ENCODE results near the gene BRIP1. TPM values are rescaled to one million over a fixed set of nuclear protein-coding genes. Genes with fewer than 3 reads are reported as not detected.

Gene BRIP1
- total and polyA plus RNA-seq, 10 donors = 0.41 to 3.7 (median 1.5) TPM

- TF ChIP-seq POLR2AphosphoS5 (IDR thresholded peaks at IDR 0.05) (no peak), CTCF (IDR thresholded peaks at IDR 0.05 in 8 of 11, conservative IDR thresholded peaks at IDR 0.05 in 3 of 11) (no peak), POLR2A (IDR thresholded peaks at IDR 0.05) (no peak)
- WGBS, 5 donors = 74 to 95% (median 79%) methylated on average over 2 of the region's 2 CpGs
- no peak for DNase-seq
- Histone ChIP-seq H3K36me3 (no peaks in the 10 kb centered on the region), H3K4me3 (no peak overlapping the region), H3K4me1 (no peaks in the 10 kb centered on the region), H3K27ac (no peak overlapping the region), H3K27me3 (replicated peaks in 1 of 7) (no peaks in the 10 kb centered on the region), H3K9me3 (peaks cover 0 to 5% (median 0%) of the 10 kb centered on the region in 8 donors)
- intact Hi-C loops (cut with DNase I; ENCODE audit: low total_unique reads) = no loop called here
Measured at GRCh38 chr17:61659437-61659836, 203.9 kb downstream of the BRIP1 start.

GRCh38 chr17:61658183-61658582, 205.1 kb downstream of the BRIP1 start:
- H3K9me3 ChIP-seq = peaks cover 0 to 13% (median 9%) of the 10 kb centered on the region in 8 donors
- H3K36me3 ChIP-seq = no peaks in the 10 kb centered on the region
- H3K27ac ChIP-seq = no peak overlapping the region
- no peaks in the 10 kb centered on the region for H3K4me1 ChIP-seq
- 75 to 91% (median 82%) methylated on average over 2 of the region's 2 CpGs for WGBS, 5 donors
- H3K4me3 ChIP-seq = no peak overlapping the region
- no peak for DNase-seq
- TF ChIP-seq POLR2A (IDR thresholded peaks at IDR 0.05) = no peak
- no peak for TF ChIP-seq CTCF (IDR thresholded peaks at IDR 0.05 in 8 of 11, conservative IDR thresholded peaks at IDR 0.05 in 3 of 11)
- no peak for TF ChIP-seq POLR2AphosphoS5 (IDR thresholded peaks at IDR 0.05)
- intact Hi-C loops (cut with DNase I; ENCODE audit: low total_unique reads) = no loop called here
- no peaks in the 10 kb centered on the region for H3K27me3 ChIP-seq (replicated peaks in 1 of 7)

- no peaks in the 10 kb centered on the region for H3K27me3 ChIP-seq (replicated peaks in 1 of 7)
- H3K4me1 ChIP-seq = no peaks in the 10 kb centered on the region
- no peaks in the 10 kb centered on the region for H3K36me3 ChIP-seq
- H3K27ac ChIP-seq = no peak overlapping the region
- peaks cover 0 to 21% (median 16%) of the 10 kb centered on the region in 8 donors for H3K9me3 ChIP-seq
- intact Hi-C loops (cut with DNase I; ENCODE audit: low total_unique reads) = no loop called here
- DNase-seq = no peak
- H3K4me3 ChIP-seq = no peak overlapping the region
- TF ChIP-seq CTCF (IDR thresholded peaks at IDR 0.05 in 8 of 11, conservative IDR thresholded peaks at IDR 0.05 in 3 of 11) (no peak), POLR2AphosphoS5 (IDR thresholded peaks at IDR 0.05) (no peak), POLR2A (IDR thresholded peaks at IDR 0.05) (no peak)
Measured at GRCh38 chr17:61657338-61657737, 206.0 kb downstream of the BRIP1 start.

- DNase-seq = no peak
- WGBS, 5 donors = 77 to 97% (median 84%) methylated on average over 1 of the region's 1 CpG
- intact Hi-C loops (cut with DNase I; ENCODE audit: low total_unique reads) = no loop called here
- TF ChIP-seq POLR2AphosphoS5 (IDR thresholded peaks at IDR 0.05) (no peak), POLR2A (IDR thresholded peaks at IDR 0.05) (no peak), CTCF (IDR thresholded peaks at IDR 0.05 in 8 of 11, conservative IDR thresholded peaks at IDR 0.05 in 3 of 11) (no peak)
- H3K27ac ChIP-seq = no peak overlapping the region
- peaks cover 0 to 27% (median 22%) of the 10 kb centered on the region in 8 donors for H3K9me3 ChIP-seq
- H3K27me3 ChIP-seq (replicated peaks in 1 of 7) = no peaks in the 10 kb centered on the region
- no peak overlapping the region for H3K4me3 ChIP-seq
- no peaks in the 10 kb centered on the region for H3K36me3 ChIP-seq
- no peaks in the 10 kb centered on the region for H3K4me1 ChIP-seq
Measured at GRCh38 chr17:61656721-61657217, 206.6 kb downstream of the BRIP1 start.
